ENCODE data around the gene GKAP1. TPM values are rescaled to one million over a fixed set of nuclear protein-coding genes. Genes with fewer than 3 reads are reported as not detected.
A peak's percentile ranks its signal among the peaks of the same experiment; 100 is the strongest.
"Not testable (repeated sequence)": the region's sequence is repeated elsewhere in the genome, so short reads cannot be mapped to it uniquely, and the experiment has no call there.

Gene GKAP1
- total RNA-seq (ENCODE audit: low replicate concordance): 19.9 and 33.4 TPM in 2 replicates

GRCh38 chr9:83817356-83818278, at the start of gene GKAP1:
TSS of gene GKAP1 (minus strand) at chr9:83817769. CDS start at chr9:83806517, 11,252 bp downstream.
- peak within 1 kb of the TSS; percentile 90 for H3K4me3 ChIP-seq
- Mint-ChIP-seq H3K27ac (peak within 1 kb of the TSS; percentile 15), H3K4me3 (peak within 1 kb of the TSS; percentile 88), H3K36me3 (peaks cover 10% of the 10 kb centered on the region)
- H4K20me1 ChIP-seq (ENCODE audit: low read depth); H3K4me1 ChIP-seq; H3F3A ChIP-seq (ENCODE audit: low read depth); H3K9ac ChIP-seq; H3K9me3 Mint-ChIP-seq; H3K36me3 ChIP-seq; H3K4me1 Mint-ChIP-seq; H3K9me3 ChIP-seq (ENCODE audit: low read depth); H3K27me3 Mint-ChIP-seq (ENCODE audit: insufficient read depth, low read depth); H3K27ac ChIP-seq: not testable (repeated sequence)
- peaks cover 12% of the 10 kb centered on the region for H3K79me2 ChIP-seq (ENCODE audit: low read depth)
- peaks cover 24% of the 10 kb centered on the region for H3K27me3 ChIP-seq
- TF ChIP-seq, protein P1, sequence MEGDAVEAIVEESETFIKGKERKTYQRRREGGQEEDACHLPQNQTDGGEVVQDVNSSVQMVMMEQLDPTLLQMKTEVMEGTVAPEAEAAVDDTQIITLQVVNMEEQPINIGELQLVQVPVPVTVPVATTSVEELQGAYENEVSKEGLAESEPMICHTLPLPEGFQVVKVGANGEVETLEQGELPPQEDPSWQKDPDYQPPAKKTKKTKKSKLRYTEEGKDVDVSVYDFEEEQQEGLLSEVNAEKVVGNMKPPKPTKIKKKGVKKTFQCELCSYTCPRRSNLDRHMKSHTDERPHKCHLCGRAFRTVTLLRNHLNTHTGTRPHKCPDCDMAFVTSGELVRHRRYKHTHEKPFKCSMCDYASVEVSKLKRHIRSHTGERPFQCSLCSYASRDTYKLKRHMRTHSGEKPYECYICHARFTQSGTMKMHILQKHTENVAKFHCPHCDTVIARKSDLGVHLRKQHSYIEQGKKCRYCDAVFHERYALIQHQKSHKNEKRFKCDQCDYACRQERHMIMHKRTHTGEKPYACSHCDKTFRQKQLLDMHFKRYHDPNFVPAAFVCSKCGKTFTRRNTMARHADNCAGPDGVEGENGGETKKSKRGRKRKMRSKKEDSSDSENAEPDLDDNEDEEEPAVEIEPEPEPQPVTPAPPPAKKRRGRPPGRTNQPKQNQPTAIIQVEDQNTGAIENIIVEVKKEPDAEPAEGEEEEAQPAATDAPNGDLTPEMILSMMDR (IDR thresholded peaks at IDR 0.05): peak; percentile 25
- peak within 1 kb of the TSS; percentile 85 for H2AFZ ChIP-seq (replicated peaks)
- H3K4me2 ChIP-seq: peak within 1 kb of the TSS; percentile 83
- peak; percentile 92 for DNase-seq (ENCODE audit: low spot score)

- not testable (repeated sequence) for DNase-seq (ENCODE audit: low spot score); H3K27ac Mint-ChIP-seq; H3K27me3 ChIP-seq; H3K36me3 ChIP-seq; H3K27me3 Mint-ChIP-seq (ENCODE audit: insufficient read depth, low read depth); H3K4me1 Mint-ChIP-seq; H3F3A ChIP-seq (ENCODE audit: low read depth); H4K20me1 ChIP-seq (ENCODE audit: low read depth); H3K4me3 ChIP-seq; H3K27ac ChIP-seq; H3K9me3 ChIP-seq (ENCODE audit: low read depth); H3K9ac ChIP-seq; H3K4me2 ChIP-seq; H3K4me1 ChIP-seq; H3K4me3 Mint-ChIP-seq; H3K79me2 ChIP-seq (ENCODE audit: low read depth); H2AFZ ChIP-seq (replicated peaks); H3K9me3 Mint-ChIP-seq
- H3K36me3 Mint-ChIP-seq: peaks cover 19% of the 10 kb centered on the region
Measured at GRCh38 chr9:83849895-83850294, 32.3 kb upstream of the GKAP1 start.

- not testable (repeated sequence) for H3K27me3 Mint-ChIP-seq (ENCODE audit: insufficient read depth, low read depth); DNase-seq (ENCODE audit: low spot score); H4K20me1 ChIP-seq (ENCODE audit: low read depth); H3K4me3 Mint-ChIP-seq; H3K9me3 Mint-ChIP-seq; H3K27me3 ChIP-seq; H3K27ac Mint-ChIP-seq; H3K79me2 ChIP-seq (ENCODE audit: low read depth); H3K36me3 ChIP-seq; H3K4me1 ChIP-seq; H3K4me2 ChIP-seq; H3K36me3 Mint-ChIP-seq; H3K27ac ChIP-seq; H3K4me3 ChIP-seq; H3K4me1 Mint-ChIP-seq; H3F3A ChIP-seq (ENCODE audit: low read depth); H3K9ac ChIP-seq; H3K9me3 ChIP-seq (ENCODE audit: low read depth); H2AFZ ChIP-seq (replicated peaks)
- TF ChIP-seq, protein P1 (IDR thresholded peaks at IDR 0.05): peak; percentile 20
Measured at GRCh38 chr9:83837070-83837643, 19.6 kb upstream of the GKAP1 start.

- not testable (repeated sequence) for H3K36me3 Mint-ChIP-seq; H4K20me1 ChIP-seq (ENCODE audit: low read depth); DNase-seq (ENCODE audit: low spot score); H3K9me3 ChIP-seq (ENCODE audit: low read depth); H3K4me2 ChIP-seq; H3K4me3 ChIP-seq; H3K4me1 Mint-ChIP-seq; H3F3A ChIP-seq (ENCODE audit: low read depth); H3K27me3 Mint-ChIP-seq (ENCODE audit: insufficient read depth, low read depth); H3K27me3 ChIP-seq; H3K27ac Mint-ChIP-seq; H3K4me1 ChIP-seq; H2AFZ ChIP-seq (replicated peaks); H3K79me2 ChIP-seq (ENCODE audit: low read depth); H3K9me3 Mint-ChIP-seq; H3K4me3 Mint-ChIP-seq; H3K27ac ChIP-seq; H3K9ac ChIP-seq; H3K36me3 ChIP-seq
Measured at GRCh38 chr9:83830426-83831071, 13.0 kb upstream of the GKAP1 start.

- H3F3A ChIP-seq (ENCODE audit: low read depth); H3K79me2 ChIP-seq (ENCODE audit: low read depth); H3K4me1 ChIP-seq; H3K9ac ChIP-seq; H3K9me3 Mint-ChIP-seq; H3K27me3 ChIP-seq; H3K27me3 Mint-ChIP-seq (ENCODE audit: insufficient read depth, low read depth); H3K4me3 Mint-ChIP-seq; H3K27ac Mint-ChIP-seq; H2AFZ ChIP-seq (replicated peaks); H3K9me3 ChIP-seq (ENCODE audit: low read depth); H3K36me3 Mint-ChIP-seq; DNase-seq (ENCODE audit: low spot score); H3K4me3 ChIP-seq; H3K27ac ChIP-seq; H3K36me3 ChIP-seq; H3K4me1 Mint-ChIP-seq; H3K4me2 ChIP-seq; H4K20me1 ChIP-seq (ENCODE audit: low read depth): not testable (repeated sequence)
Measured at GRCh38 chr9:83824986-83825623, 7.5 kb upstream of the GKAP1 start.

DNA sequence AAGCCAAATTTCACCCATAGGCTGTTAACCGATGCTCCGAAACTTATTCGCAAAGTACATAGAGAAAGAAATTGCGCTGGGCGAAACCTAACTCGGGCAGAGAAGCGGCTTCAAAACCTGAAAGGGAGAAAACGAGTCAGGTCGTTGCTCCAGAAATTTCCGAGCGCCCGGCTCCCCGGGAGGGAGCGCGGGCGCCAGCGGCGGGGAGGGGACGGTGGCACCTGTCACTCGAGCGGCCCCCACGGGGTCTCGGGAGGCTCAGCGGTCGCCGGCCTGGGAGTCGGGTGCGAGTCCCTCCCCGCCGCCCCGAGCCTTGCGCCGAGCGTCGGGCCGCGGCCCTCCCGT, 586 bp downstream of the GKAP1 start:
- not testable (repeated sequence) for H3F3A ChIP-seq (ENCODE audit: low read depth); H4K20me1 ChIP-seq (ENCODE audit: low read depth); H3K9me3 Mint-ChIP-seq; H3K27me3 Mint-ChIP-seq (ENCODE audit: insufficient read depth, low read depth); H3K27ac Mint-ChIP-seq; H3K9ac ChIP-seq; DNase-seq (ENCODE audit: low spot score); H3K9me3 ChIP-seq (ENCODE audit: low read depth); H3K36me3 ChIP-seq; H3K27ac ChIP-seq; H3K4me1 ChIP-seq; H3K4me1 Mint-ChIP-seq
- Mint-ChIP-seq H3K4me3 (peak overlapping the region; percentile 88), H3K36me3 (peaks cover 10% of the 10 kb centered on the region)
- Histone ChIP-seq H3K4me3 (peak overlapping the region; percentile 90), H3K79me2 (ENCODE audit: low read depth) (peaks cover 12% of the 10 kb centered on the region), H3K4me2 (peak overlapping the region; percentile 83), H2AFZ (replicated peaks) (peak overlapping the region; percentile 81), H3K27me3 (peaks cover 24% of the 10 kb centered on the region)
